ENCODE data around the gene BMP6. TPM values are rescaled to one million over a fixed set of nuclear protein-coding genes. Genes with fewer than 3 reads are reported as not detected.

The BMP6 gene
- total and polyA plus RNA-seq, 10 of the 15 experiments (the other 5 are each of a cell fraction or from before 2014, with no cell fraction given) = 0.02 to 0.15 (median 0.05) TPM; not detected in 5

DNA sequence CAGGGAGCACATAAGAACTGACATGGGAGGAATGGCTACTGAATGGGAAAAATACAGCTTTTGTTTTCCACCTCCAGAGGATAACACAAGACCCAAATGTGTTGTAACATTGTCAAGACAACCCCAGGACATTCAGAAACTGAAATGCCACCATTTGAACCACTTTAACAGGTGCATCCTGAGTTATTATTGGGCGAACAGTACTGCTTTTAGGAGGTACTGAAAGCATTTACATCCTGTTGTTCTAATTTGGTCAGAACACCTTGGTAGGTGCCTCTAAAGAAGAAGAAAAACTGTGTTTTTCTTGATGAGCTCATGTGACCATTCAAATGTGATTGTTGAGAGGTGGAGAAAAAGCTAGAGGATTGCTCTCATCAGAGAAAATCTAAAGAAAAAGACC is 191.1 kb downstream of the BMP6 start (continued):
- TF ChIP-seq MYC (IDR thresholded peaks at IDR 0.05; ENCODE audit: insufficient read depth, insufficient read length, insufficient replicate concordance, low read length, severe bottlenecking) (no peak), RUNX3 (IDR thresholded peaks at IDR 0.05; ENCODE audit: low read length) (peak; percentile 90), PML (IDR thresholded peaks at IDR 0.05; ENCODE audit: low read length) (peak; percentile 54; the same call in 1 of the 2 replicates), ZBED1 (IDR thresholded peaks at IDR 0.05; ENCODE audit: borderline replicate concordance) (peak; percentile 78; the same call in 1 of the 2 replicates), TBL1XR1 (IDR thresholded peaks at IDR 0.05; ENCODE audit: low read depth, low read length) (peak; percentile 90; the same call in 1 of the 2 replicates), ETV6 (conservative IDR thresholded peaks at IDR 0.05 in 1 of 2, IDR thresholded peaks at IDR 0.05 in 1 of 2; ENCODE audit: borderline replicate concordance in 1 of 2, low read depth in 1 of 2) (peak in 1 of 2 experiments; percentile 54; a peak in 1 of 4 replicates), RAD21 (IDR thresholded peaks at IDR 0.05; ENCODE audit: insufficient read depth, low read depth, low read length) (no peak), MEF2B (IDR thresholded peaks at IDR 0.05; ENCODE audit: partially characterized antibody, poor library complexity, severe bottlenecking) (peak; percentile 54), PAX5 (IDR thresholded peaks at IDR 0.05; ENCODE audit: borderline replicate concordance, low read depth, low read length) (peak; percentile 45; the same call in 1 of the 2 replicates), CEBPB (IDR thresholded peaks at IDR 0.05; ENCODE audit: borderline replicate concordance in 1 of 2, low read depth in 2 of 2, low read length in 2 of 2) (no peak), FOXM1 (IDR thresholded peaks at IDR 0.05; ENCODE audit: low read depth, low read length) (peak; percentile 91), TCF12 (IDR thresholded peaks at IDR 0.05; ENCODE audit: low read depth, low read length) (peak; percentile 83; the same call in 1 of the 2 replicates), CREM (IDR thresholded peaks at IDR 0.05; ENCODE audit: low read depth) (peak; percentile 83), POU2F2 (IDR thresholded peaks at IDR 0.05; ENCODE audit: borderline replicate concordance, low read depth, low read length) (peak; percentile 55; the same call in 1 of the 3 replicates), NR2F1 (conservative IDR thresholded peaks at IDR 0.05) (no peak), TCF3 (IDR thresholded peaks at IDR 0.05; ENCODE audit: borderline replicate concordance, insufficient read depth, low read depth, low read length) (peak; percentile 92; the same call in 1 of the 2 replicates), EED (IDR thresholded peaks at IDR 0.05; ENCODE audit: low read depth) (0 out of 2 replicates have a peak, but pooled peaks have one; percentile 36), BCL11A (IDR thresholded peaks at IDR 0.05; ENCODE audit: low read depth, low read length) (peak; percentile 66; the same call in 1 of the 2 replicates), YY1 (IDR thresholded peaks at IDR 0.05; ENCODE audit: low read depth, low read length) (no peak)
- TF ChIP-seq, protein P1, sequence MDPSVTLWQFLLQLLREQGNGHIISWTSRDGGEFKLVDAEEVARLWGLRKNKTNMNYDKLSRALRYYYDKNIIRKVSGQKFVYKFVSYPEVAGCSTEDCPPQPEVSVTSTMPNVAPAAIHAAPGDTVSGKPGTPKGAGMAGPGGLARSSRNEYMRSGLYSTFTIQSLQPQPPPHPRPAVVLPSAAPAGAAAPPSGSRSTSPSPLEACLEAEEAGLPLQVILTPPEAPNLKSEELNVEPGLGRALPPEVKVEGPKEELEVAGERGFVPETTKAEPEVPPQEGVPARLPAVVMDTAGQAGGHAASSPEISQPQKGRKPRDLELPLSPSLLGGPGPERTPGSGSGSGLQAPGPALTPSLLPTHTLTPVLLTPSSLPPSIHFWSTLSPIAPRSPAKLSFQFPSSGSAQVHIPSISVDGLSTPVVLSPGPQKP (IDR thresholded peaks at IDR 0.05; ENCODE audit: low read depth, low read length) = no peak
- TF ChIP-seq, protein P2, sequence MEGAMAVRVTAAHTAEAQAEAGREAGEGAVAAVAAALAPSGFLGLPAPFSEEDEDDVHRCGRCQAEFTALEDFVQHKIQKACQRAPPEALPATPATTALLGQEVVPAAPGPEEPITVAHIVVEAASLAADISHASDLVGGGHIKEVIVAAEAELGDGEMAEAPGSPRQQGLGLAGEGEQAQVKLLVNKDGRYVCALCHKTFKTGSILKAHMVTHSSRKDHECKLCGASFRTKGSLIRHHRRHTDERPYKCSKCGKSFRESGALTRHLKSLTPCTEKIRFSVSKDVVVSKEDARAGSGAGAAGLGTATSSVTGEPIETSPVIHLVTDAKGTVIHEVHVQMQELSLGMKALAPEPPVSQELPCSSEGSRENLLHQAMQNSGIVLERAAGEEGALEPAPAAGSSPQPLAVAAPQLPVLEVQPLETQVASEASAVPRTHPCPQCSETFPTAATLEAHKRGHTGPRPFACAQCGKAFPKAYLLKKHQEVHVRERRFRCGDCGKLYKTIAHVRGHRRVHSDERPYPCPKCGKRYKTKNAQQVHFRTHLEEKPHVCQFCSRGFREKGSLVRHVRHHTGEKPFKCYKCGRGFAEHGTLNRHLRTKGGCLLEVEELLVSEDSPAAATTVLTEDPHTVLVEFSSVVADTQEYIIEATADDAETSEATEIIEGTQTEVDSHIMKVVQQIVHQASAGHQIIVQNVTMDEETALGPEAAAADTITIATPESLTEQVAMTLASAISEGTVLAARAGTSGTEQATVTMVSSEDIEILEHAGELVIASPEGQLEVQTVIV (IDR thresholded peaks at IDR 0.05; ENCODE audit: borderline replicate concordance, partially characterized antibody) = no peak
- TF ChIP-seq, protein P3, sequence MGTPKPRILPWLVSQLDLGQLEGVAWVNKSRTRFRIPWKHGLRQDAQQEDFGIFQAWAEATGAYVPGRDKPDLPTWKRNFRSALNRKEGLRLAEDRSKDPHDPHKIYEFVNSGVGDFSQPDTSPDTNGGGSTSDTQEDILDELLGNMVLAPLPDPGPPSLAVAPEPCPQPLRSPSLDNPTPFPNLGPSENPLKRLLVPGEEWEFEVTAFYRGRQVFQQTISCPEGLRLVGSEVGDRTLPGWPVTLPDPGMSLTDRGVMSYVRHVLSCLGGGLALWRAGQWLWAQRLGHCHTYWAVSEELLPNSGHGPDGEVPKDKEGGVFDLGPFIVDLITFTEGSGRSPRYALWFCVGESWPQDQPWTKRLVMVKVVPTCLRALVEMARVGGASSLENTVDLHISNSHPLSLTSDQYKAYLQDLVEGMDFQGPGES (IDR thresholded peaks at IDR 0.05) = no peak
- TF ChIP-seq, protein P4, sequence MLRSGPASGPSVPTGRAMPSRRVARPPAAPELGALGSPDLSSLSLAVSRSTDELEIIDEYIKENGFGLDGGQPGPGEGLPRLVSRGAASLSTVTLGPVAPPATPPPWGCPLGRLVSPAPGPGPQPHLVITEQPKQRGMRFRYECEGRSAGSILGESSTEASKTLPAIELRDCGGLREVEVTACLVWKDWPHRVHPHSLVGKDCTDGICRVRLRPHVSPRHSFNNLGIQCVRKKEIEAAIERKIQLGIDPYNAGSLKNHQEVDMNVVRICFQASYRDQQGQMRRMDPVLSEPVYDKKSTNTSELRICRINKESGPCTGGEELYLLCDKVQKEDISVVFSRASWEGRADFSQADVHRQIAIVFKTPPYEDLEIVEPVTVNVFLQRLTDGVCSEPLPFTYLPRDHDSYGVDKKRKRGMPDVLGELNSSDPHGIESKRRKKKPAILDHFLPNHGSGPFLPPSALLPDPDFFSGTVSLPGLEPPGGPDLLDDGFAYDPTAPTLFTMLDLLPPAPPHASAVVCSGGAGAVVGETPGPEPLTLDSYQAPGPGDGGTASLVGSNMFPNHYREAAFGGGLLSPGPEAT (IDR thresholded peaks at IDR 0.05; ENCODE audit: low read depth) = no peak
- TF ChIP-seq, protein P5, sequence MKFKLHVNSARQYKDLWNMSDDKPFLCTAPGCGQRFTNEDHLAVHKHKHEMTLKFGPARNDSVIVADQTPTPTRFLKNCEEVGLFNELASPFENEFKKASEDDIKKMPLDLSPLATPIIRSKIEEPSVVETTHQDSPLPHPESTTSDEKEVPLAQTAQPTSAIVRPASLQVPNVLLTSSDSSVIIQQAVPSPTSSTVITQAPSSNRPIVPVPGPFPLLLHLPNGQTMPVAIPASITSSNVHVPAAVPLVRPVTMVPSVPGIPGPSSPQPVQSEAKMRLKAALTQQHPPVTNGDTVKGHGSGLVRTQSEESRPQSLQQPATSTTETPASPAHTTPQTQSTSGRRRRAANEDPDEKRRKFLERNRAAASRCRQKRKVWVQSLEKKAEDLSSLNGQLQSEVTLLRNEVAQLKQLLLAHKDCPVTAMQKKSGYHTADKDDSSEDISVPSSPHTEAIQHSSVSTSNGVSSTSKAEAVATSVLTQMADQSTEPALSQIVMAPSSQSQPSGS (IDR thresholded peaks at IDR 0.05; ENCODE audit: low read length) = peak; percentile 86
